H1 (cell line): Measurements from ENCODE around the gene SEL1L2. TPM values are rescaled to one million over a fixed set of nuclear protein-coding genes. Genes with fewer than 3 reads are reported as not detected.

ENCODE experiments used
- CTCF ChIP-seq, 3 experiments: IDR thresholded peaks; 1 replicate in 2 of 3; 2 replicates in 1 of 3; pipeline versions ENCODE4 v1.5.1 to v1.6.1; 2011; ENCODE audit warnings: low read length in 3 of 3, mild to moderate bottlenecking in 3 of 3, inconsistent platforms in 2 of 3, low read depth in 1 of 3, moderate library complexity in 1 of 3; ENCODE audit not compliant: insufficient read depth in 1 of 3; ENCODE audit errors: control extremely low read depth in 1 of 3
- polyA plus RNA-seq, 7 experiments: library from polyadenylated mRNA; depleted of rRNA in 3 of 7; stranded (reverse) in 5 of 7; unstranded in 2 of 7; fragments of >200 nt in 5 of 7; fragments of 200-250 nt in 2 of 7; gene quantifications; 1 replicate in 5 of 7; 2 replicates in 1 of 7; 4 replicates in 1 of 7; pipeline versions ENCODE4 v1.2.1 to v1.2.3, GENCODE V29; 2011 to 2013; ENCODE audit warnings: missing spikeins in 2 of 7, mixed read lengths in 2 of 7
- total RNA-seq: library from RNA; stranded (reverse); fragmentation: NEBNext Ultra II Directional; extraction: Animal tissue kit (Norgen Biotek cat#: 25700); gene quantifications from 2 replicates; pipeline ENCODE4 v1.2.1, GENCODE V29; 2021

The SEL1L2 gene
- total and polyA plus RNA-seq, 2 of the 8 experiments (the other 6 are each of a cell fraction or from before 2014, with no cell fraction given), result not detected

- no peak for TF ChIP-seq CTCF (IDR thresholded peaks at IDR 0.05; ENCODE audit: control extremely low read depth in 1 of 3, insufficient read depth in 1 of 3, low read depth in 1 of 3, low read length in 3 of 3)
These were observed 105.6 kb downstream of the SEL1L2 start (continued) for GRCh38 chr20:13884803-13885202.
